Measurements from ENCODE around the gene SDC4. TPM values are rescaled to one million over a fixed set of nuclear protein-coding genes. Genes with fewer than 3 reads are reported as not detected.

SDC4 gene
- total and polyA plus RNA-seq, 10 donors, result 10.4 to 56.1 (median 29.6) TPM

DNA sequence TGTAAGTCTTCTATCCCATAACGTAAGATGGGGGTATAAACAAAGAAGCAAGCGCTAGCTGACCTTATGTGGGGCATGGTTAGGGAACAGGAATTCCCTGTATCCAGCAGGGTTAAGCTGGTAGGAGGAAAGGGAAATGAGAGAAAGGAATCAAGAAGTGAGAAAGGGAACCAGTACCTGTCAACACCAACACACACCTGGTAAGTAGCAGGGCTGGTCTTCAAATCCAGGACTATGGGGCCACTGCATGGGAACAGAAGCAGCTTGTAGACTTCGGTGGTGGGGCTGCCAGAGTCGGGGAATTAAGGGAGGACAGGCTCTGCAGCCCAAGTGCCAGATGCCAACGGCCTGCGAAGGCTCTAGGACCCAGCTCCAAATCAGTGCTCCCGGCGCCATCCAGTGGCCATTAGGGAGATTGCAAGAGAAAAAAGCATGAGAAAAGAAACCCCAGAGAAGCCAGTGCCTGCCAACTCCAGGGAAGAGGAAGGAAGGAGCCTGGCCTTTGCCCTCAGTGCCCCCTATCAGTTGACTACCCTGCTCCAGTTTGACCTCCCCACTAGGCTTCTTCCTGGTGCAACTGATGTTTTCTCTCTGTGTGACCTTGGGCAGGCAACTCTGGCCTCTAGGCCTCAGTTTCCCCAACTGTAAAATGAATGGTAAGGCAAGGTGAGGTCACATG is 57.4 kb downstream of the SDC4 start:
- intact Hi-C loops (cut with DNase I; ENCODE audit: low total_unique reads), result no loop called here
- Histone ChIP-seq H3K36me3 (no peaks in the 10 kb centered on the region), H3K27ac (no peak overlapping the region), H3K4me1 (peaks cover 7 to 34% (median 26%) of the 10 kb centered on the region in 6 donors), H3K4me3 (no peak overlapping the region), H3K9me3 (no peaks in the 10 kb centered on the region), H3K27me3 (replicated peaks in 1 of 7) (peaks cover 0 to 45% (median 10%) of the 10 kb centered on the region in 7 donors)
- 20 to 26% (median 23%) methylated on average over 8 of the region's 8 CpGs for WGBS, 5 donors
- DNase-seq, result peak; percentile 89
- TF ChIP-seq POLR2A (IDR thresholded peaks at IDR 0.05), result no peak
- peak; percentile 61 to 92 (median 75) for TF ChIP-seq CTCF (IDR thresholded peaks at IDR 0.05 in 8 of 11, conservative IDR thresholded peaks at IDR 0.05 in 3 of 11)

DNA sequence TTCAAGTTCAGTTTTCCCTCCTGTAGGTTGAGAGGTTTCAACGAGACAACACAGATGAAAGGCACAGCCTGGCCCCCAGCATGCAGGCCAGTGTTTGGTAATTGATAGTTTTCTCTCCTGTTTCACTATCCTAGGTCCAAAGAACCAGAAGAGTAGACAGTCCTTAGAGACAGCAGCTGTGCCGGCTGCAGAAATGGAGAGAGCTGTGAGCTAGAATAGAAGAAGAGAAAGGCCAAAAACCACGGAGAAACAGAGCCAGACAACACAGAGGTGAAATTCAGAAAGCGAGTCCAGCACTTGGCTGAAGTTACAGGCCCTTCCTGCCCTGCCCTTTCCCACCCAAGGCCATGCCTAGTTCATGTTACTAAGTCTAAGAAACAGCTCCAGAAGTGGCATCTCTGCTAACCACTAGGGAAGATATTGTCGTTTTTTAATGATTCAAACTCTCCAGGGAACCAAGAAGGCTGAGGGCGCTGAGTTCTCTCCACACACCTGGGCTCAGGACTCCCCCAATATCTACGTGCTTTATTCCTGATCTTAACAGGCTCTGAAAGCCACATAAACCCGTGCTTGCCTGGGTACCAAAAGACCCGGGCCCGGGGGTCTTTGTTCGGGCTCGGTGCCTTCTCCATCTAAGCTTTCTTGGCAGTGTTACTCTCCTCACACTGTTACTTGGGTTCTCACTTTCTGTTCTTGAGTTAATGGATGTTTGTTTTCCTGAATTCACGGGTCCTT is 58.1 kb downstream of the SDC4 start:
- no peak overlapping the region for H3K4me3 ChIP-seq
- H3K4me1 ChIP-seq, result peaks cover 7 to 34% (median 26%) of the 10 kb centered on the region in 6 donors
- DNase-seq, result no peak
- no peaks in the 10 kb centered on the region for H3K36me3 ChIP-seq
- 73 to 82% (median 79%) methylated on average over 13 of the region's 13 CpGs for WGBS, 5 donors
- peaks cover 0 to 38% (median 10%) of the 10 kb centered on the region in 7 donors for H3K27me3 ChIP-seq (replicated peaks in 1 of 7)
- no peak for TF ChIP-seq CTCF (IDR thresholded peaks at IDR 0.05 in 8 of 11, conservative IDR thresholded peaks at IDR 0.05 in 3 of 11)
- no peak for TF ChIP-seq POLR2AphosphoS5 (IDR thresholded peaks at IDR 0.05)
- no peak for TF ChIP-seq POLR2A (IDR thresholded peaks at IDR 0.05)
- no peak overlapping the region for H3K27ac ChIP-seq
- intact Hi-C loops (cut with DNase I; ENCODE audit: low total_unique reads), result no loop called here
- no peaks in the 10 kb centered on the region for H3K9me3 ChIP-seq

DNA sequence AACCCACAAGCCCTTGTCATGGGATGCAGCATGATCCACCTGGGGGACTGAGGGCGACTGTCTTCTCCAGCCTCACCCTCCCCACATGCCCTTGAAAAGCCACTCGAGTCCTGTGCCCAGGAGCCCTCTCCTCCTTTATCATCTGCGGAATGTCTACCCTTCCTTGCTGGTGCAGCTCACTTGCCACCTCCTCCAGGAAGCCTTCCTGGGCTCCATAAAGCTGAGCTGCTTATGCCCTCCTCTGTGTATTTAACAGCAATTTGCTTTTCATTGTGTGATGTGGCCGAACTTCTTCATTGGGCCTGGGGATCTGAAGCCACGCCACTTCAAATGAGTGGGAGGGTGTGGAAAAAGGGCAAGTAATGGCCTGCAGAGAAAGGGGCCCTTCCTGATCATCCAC is 59.4 kb downstream of the SDC4 start:
- Histone ChIP-seq H3K27ac (no peak overlapping the region), H3K27me3 (replicated peaks in 1 of 7) (peaks cover 0 to 26% (median 8%) of the 10 kb centered on the region in 7 donors), H3K4me1 (peaks cover 6 to 29% (median 22%) of the 10 kb centered on the region in 6 donors), H3K36me3 (no peaks in the 10 kb centered on the region), H3K9me3 (no peaks in the 10 kb centered on the region), H3K4me3 (no peak overlapping the region)
- 73 to 91% (median 88%) methylated on average over 5 of the region's 5 CpGs for WGBS, 5 donors
- intact Hi-C loops (cut with DNase I; ENCODE audit: low total_unique reads), result no loop called here
- TF ChIP-seq POLR2A (IDR thresholded peaks at IDR 0.05) (no peak), CTCF (IDR thresholded peaks at IDR 0.05 in 8 of 11, conservative IDR thresholded peaks at IDR 0.05 in 3 of 11) (no peak), POLR2AphosphoS5 (IDR thresholded peaks at IDR 0.05) (no peak)
- DNase-seq, result no peak

GRCh38 chr20:45288376-45288775 is 59.8 kb downstream of the SDC4 start:
- peaks cover 3 to 25% (median 17%) of the 10 kb centered on the region in 6 donors for H3K4me1 ChIP-seq
- intact Hi-C loops (cut with DNase I; ENCODE audit: low total_unique reads), result no loop called here
- H3K27ac ChIP-seq, result no peak overlapping the region
- DNase-seq, result no peak
- H3K9me3 ChIP-seq, result no peaks in the 10 kb centered on the region
- no peak for TF ChIP-seq POLR2A (IDR thresholded peaks at IDR 0.05)
- TF ChIP-seq CTCF (IDR thresholded peaks at IDR 0.05 in 8 of 11, conservative IDR thresholded peaks at IDR 0.05 in 3 of 11), result no peak
- no peak for TF ChIP-seq POLR2AphosphoS5 (IDR thresholded peaks at IDR 0.05)
- H3K27me3 ChIP-seq (replicated peaks in 1 of 7), result peaks cover 0 to 26% (median 6%) of the 10 kb centered on the region in 7 donors
- 73 to 87% (median 82%) methylated on average over 4 of the region's 4 CpGs for WGBS, 5 donors
- H3K4me3 ChIP-seq, result no peak overlapping the region
- H3K36me3 ChIP-seq, result no peaks in the 10 kb centered on the region

Measured in spleen (tissue), 11 donors.